Amniotic stem cell (primary cell): Measurements from ENCODE around the gene SF3B3.
A peak's percentile ranks its signal among the peaks of the same experiment; 100 is the strongest.
"Not testable (repeated sequence)": the region's sequence is repeated elsewhere in the genome, so short reads cannot be mapped to it uniquely, and the experiment has no call there.

ENCODE experiments used
- DNase-seq: peaks from one replicate; lab custom pipeline; 2025; lab: John Stamatoyannopoulos, UW

The SF3B3 gene

GRCh38 chr16:70568601-70569237, 45.1 kb downstream of the SF3B3 start:
- DNase-seq: no peak

- no peak for DNase-seq
These were observed 46.1 kb downstream of the SF3B3 start for GRCh38 chr16:70569752-70570151.

DNA sequence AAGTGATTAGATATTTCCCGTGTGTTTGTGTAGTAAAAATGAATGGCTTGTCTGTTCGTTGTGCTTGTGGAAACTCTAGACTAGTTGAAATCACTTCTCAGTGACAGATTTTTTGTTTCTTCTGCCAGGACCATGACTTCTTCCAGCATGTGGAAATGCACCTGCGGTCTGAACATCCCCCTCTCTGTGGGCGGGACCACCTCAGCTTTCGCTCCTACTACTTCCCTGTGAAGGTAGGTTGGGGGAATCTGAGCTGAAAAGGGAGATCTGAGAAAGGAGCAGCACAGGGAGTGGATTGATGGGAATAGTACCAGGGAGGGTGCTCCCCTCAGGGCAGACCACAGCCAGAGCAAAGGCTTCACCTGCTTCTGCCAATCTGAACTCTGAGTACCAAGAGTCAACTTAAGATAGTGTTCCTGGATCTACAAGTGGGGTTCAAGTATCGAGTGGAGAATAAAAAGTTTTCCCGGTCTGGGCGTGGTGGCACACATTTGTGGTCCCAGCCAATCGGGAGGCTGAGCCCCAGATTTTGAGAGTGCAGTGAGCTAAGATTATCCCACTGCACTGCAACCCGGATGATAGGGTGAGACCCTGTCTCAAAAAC, 47.5 kb downstream of the SF3B3 start:
- DNase-seq: no peak

DNA sequence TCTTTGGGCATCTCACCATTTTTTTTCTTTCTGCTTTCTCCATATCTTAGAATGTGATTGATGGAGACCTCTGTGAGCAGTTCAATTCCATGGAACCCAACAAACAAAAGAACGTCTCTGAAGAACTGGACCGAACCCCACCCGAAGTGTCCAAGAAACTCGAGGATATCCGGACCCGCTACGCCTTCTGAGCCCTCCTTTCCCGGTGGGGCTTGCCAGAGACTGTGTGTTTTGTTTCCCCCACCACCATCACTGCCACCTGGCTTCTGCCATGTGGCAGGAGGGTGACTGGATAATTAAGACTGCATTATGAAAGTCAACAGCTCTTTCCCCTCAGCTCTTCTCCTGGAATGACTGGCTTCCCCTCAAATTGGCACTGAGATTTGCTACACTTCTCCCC, 48.0 kb downstream of the SF3B3 start:
- DNase-seq: no peak

GRCh38 chr16:70572050-70572925, 48.7 kb downstream of the SF3B3 start:
- no peak for DNase-seq

DNA sequence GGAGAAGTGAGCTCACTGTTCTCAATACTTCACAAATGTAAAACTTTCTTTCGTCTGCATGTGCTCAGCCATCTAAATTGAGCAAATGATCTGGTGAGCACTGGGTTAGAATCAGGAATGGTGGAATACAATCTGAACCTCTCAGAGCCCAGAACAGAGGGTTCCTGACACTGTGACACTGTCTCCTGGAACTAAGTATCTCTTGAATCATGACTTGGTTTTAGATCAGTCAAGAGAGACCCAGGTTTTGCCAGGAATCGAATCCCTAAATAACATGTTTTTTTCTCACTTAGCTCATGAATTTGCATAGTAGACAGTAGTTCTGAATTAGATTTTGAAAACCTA, 49.3 kb downstream of the SF3B3 start:
- DNase-seq: no peak

DNA sequence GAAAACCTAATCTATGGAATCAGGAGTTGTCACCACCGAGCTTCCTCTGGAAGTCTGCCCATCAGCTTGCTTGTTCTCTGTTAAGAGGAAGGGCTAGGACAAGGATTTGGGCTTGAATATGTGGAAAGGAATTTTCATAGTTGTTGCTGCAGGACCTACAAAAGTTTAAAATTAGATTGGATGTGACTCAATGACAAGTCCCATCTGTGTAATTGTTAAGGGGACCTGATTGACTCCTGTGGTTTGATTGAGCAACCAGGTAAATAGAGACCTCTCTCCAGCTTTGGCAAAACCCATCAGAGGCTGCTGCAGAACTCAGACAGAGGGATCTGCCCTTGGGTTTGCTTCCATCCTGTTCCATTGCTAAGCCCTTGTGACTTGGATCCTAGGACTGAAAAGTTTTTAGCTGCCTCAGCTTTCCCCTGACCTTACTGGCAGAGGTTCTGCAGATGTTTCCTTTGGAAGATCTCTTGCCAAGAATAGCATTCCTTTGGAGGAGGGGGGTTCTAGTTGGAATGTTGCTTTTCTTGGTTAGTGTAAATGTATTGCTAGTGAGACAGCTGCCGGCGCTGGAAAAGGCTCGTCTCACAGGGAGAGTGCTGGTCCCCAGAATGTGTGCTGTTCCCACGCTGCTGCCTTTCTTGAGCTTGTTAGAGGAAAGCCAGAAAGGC, 50.0 kb downstream of the SF3B3 start:
- no peak for DNase-seq

DNA sequence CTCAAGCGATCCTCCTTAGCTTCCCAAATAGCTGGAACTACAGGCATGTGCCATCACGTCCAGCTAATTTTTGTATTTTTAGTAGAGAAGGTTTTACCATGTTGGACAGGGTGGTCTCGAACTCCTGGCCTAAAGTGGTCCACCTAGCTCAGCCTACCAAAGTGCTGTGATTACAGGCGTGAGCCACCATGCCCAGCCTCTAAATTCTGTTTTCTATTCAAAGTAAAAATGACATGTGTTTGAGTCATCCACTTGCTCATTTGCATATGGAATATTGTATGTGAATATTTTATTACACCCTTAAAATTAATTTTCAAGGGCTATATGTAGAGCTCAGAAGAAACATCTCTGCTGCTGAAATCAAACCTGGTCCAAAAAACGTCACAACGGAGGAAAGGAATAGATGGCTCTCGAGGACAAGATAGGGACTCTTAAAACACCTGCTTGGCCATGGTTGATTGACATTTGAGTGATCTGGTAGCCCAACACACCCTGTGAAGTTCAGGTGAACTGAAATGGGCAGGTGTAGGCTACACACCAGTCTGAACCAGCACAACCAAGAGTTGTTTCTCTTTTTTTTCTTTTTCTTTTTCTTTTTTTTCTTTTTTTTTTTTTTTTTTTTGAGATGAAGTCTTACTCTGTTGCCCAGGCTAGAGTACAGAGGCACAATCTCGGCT, 51.1 kb downstream of the SF3B3 start:
- DNase-seq: no peak

DNA sequence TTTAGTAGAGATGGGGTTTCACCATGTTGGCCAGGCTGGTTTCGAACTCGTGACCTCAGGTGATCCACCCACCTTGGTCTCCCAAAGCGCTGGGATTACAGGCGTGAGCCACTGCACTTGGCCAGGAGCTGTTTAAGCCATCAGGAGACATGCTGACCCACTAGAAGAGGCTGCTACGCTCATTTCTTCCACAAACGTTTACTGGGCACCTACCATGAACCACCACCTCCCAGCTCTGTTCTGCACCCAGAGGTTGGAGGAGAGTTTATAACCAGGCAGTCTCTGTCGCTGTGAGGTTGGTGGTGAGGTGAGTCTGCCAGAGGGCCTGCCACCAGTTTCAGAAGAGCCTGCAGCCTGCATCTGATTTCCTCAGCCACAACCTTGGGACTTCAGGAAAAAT, 51.8 kb downstream of the SF3B3 start:
- no peak for DNase-seq

DNA sequence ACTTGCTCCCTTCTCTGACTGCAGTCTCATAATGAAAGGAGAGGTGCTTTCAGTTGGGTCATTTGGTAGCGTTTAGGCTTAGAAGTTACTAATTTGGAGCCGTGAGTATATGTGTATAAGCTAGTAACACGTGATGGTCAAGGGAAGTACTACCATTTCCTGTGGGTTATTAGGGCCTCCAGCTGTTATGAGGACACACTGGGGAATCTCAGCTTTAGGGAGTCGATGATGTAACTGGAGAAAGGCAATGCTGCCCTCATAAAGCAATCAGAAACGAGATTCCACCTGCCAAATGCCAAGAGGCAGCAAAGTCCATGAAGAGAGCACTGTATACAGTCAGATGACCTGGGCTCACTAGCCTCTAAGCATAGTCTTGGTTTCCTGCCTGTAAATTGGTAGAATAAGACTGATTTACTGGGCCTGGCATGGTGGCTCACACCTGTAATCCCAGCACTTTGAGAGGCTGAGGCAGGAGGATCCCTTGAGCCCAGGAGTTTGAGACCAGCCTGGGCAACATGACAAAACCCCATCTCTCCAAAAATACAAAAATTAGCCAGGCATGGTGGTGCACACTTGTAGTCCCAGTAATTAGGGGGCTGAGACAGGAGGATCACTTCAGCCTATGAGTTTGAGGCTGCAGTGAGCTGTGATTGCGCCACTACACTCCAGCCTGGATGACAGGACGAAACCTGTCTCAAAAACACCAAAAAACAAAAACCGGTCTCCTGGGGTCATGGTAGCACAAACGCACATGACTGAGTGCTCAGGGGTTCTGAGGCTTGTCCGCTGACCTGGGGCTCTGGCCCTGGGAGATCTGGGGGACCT, 53.0 kb downstream of the SF3B3 start:
- DNase-seq: no peak

DNA sequence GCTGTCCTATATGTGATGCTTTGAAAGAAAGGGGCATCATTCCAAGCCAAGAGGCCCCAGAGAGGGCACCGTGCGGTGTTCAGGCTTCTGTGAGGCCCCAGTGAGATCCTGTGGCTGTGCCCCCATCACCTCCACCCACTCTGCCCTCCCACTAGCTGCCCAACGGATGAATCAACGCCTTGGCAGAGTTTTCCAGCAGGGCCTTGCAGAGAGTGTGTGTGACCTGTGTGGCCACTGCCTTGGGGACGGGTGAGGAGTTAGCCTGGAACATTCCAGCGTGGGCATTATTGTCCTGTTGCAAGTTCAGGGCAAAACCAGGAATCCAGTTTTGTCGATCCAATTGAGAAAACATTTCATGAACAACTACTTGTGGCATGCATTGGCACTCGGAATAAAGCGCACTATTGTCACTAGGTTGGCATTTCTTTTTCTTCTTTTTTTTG, 53.7 kb downstream of the SF3B3 start:
- peak; percentile 46 for DNase-seq

DNA sequence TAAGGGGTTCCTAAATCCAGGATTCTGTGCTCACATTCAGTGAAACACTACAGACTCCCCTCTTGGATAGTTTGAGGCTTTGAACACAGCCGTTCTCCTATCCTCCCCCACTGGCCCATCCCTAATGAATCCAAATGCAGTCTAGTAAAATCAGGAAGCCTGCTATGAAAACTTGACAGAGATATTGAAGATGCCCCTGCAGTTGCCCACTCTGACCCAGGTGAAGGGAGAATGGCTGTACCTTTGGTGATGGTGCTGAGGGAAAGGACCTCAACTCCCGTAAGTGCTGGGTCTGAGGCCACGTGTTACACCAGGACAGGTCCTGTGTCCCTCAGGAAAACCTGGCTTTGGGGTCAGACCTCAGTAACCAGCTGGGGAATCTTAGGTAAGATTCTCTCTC, 54.4 kb downstream of the SF3B3 start:
- no peak for DNase-seq

DNA sequence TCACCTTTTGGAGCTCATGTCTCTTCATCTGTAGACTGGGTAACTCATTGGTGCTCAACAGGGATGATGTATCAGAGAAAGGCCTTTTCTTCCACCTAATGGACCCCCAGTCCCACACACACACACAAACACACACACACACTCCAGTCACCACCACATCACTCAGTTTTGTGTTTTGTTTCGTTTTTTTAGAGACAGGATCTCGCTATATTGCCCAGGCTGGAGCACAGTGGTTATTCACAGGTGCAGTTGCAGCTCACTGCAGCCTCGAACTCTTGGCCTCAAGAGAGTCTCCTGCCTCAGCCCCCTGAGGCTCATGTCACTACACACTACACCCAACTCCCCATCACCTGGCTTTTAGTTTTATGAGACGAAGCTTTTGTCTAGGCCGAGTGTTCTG, 55.6 kb downstream of the SF3B3 start:
- DNase-seq: no peak

GRCh38 chr16:70579648-70580630, 56.3 kb downstream of the SF3B3 start:
- DNase-seq: no peak

DNA sequence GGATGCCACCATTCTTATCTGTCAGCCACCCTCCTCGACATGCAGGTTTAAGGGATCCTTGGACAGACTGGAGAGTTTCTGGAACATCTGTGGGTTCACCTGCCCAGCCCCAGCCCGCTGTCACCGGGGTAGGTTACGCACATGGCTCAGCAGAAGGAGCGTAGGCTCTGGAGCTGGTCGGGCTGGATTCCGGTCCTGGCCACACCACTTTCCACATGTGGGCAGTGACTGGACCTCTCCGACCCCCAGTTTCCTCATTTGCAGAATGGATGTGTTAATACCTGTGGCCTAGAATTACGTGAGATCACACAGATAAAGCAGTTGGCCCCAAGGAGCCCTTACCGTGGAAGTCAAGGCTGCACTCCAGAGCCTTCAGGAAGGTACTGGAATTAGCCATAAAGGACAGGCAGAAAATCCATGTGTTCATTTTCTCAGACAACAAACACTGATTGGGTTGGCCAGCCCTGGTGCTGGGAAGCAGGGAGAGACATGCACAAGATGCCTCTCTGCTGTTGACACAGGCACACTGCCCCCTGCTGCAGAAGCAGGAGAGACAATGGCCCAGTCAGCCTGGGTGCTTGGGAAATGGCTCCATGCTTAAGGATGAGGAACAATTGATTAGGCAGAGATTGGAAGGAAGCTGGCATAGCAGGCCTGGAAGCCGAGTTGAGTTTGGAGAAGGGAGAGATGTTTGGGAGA, 58.8 kb downstream of the SF3B3 start:
- DNase-seq: no peak

GRCh38 chr16:70586731-70587130, 63.1 kb downstream of the SF3B3 start:
- no peak for DNase-seq

DNA sequence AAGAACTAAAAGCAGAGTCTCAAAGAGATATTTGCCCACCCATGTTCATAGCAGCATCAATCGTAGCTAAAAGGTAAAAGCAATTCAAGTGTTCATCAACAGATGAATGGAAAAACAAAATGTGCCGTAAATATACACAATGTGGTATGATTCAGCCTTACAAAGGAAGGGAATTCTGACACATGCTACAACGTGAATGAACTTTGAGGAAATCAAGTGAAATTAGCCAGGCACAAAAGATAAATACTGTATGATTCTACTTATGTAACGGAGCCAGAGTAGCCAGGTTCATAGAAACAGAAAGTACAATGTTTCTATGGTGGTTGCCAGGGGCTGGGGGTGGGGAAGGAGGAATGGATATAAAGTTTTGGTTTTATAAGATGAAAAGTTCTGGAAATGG, 64.9 kb downstream of the SF3B3 start:
- DNase-seq: no peak

DNA sequence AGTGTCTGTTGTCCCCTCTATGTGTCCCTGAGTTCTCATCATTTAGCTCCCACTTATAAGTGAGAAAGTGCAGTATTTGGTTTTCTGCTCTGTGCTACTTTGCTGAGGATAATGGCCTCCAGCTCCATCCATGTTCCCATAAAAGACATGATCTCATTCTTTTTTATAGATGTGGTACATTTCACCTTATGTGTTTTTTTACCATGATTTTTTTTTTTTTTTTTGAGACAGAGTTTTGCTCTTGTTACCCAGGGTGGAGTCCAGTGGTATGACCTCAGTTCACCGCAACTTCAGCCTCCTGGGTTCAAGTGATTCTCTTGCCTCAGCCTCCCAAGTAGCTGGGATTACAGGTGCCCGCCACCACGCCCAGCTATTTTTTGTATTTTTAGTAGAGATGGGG, 65.8 kb downstream of the SF3B3 start:
- not testable (repeated sequence) for DNase-seq

DNA sequence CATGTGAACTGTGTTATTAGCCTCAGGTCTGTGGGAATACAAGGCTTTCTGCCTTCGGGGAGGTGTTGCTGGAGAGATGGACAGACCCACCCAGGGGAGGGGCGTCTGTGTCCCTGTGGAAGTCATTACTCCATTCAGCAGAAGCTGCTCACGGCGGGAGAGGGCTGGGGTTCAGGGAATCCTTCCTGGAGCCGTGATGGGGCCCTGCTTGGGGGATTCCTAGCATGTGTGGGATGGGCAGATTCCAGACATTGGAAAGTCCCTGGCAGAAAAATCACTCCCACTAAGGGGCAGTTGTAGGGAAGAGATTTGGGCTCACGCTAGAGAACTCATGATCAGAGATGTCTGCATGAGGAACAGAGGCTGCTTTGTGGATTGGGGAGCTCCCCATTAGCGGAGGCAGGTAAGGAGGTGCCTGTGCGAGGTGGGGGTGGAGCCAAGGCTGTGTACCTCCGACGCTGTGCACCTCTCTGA, 66.4 kb downstream of the SF3B3 start:
- no peak for DNase-seq
